GM08714 (cell line): Measurements from ENCODE around the gene PROCA1.

Experiments used
- H3K4me3 ChIP-seq: fragments of 200-500 bp; sonication (Bioruptor generic); 2 replicates; pipeline ENCODE4 v1.5.1; 2014; ENCODE audit warnings: mild to moderate bottlenecking, low read length, inconsistent platforms
- ZNF274 ChIP-seq: IDR thresholded peaks from 2 replicates; pipeline ENCODE4 v1.6.1; 2012; ENCODE audit warnings: mild to moderate bottlenecking, low read depth, low read length

The PROCA1 gene

GRCh38 chr17:28712705-28713415 is 1.2 kb upstream of the PROCA1 start:
- no peak for TF ChIP-seq ZNF274
- no peak overlapping the region for H3K4me3 ChIP-seq

GRCh38 chr17:28712032-28712704 is 480 bp upstream of the PROCA1 start:
- no peak for TF ChIP-seq ZNF274
- H3K4me3 ChIP-seq: peak overlapping the region; percentile 57; the same call in 1 of the 2 replicates

- no peak for TF ChIP-seq ZNF274
- H3K4me3 ChIP-seq: peak overlapping the region; percentile 69
Measured at GRCh38 chr17:28710861-28711722, 596 bp downstream of the PROCA1 start.

GRCh38 chr17:28707339-28707720 is 4.4 kb downstream of the PROCA1 start:
- no peak for TF ChIP-seq ZNF274
- H3K4me3 ChIP-seq: no peak overlapping the region

GRCh38 chr17:28706471-28707338 is 5.0 kb downstream of the PROCA1 start:
- TF ChIP-seq ZNF274: no peak

GRCh38 chr17:28705728-28706334 is 5.9 kb downstream of the PROCA1 start:
- no peak overlapping the region for H3K4me3 ChIP-seq
- TF ChIP-seq ZNF274: no peak

More at GRCh38 chr17:28706471-28707338, 5.0 kb downstream of the PROCA1 start:
- H3K4me3 ChIP-seq: no peak overlapping the region

GRCh38 chr17:28705074-28705659 is 6.5 kb downstream of the PROCA1 start:
- H3K4me3 ChIP-seq: no peak overlapping the region
- TF ChIP-seq ZNF274: no peak

- no peak for TF ChIP-seq ZNF274
- H3K4me3 ChIP-seq: no peak overlapping the region
Measured at GRCh38 chr17:28704219-28704858, 7.3 kb downstream of the PROCA1 start.

GRCh38 chr17:28703552-28704218 is 8.0 kb downstream of the PROCA1 start:
- no peak overlapping the region for H3K4me3 ChIP-seq
- no peak for TF ChIP-seq ZNF274

GRCh38 chr17:28702752-28703150 is 8.9 kb downstream of the PROCA1 start:
- H3K4me3 ChIP-seq: no peak overlapping the region
- no peak for TF ChIP-seq ZNF274

- H3K4me3 ChIP-seq: no peak overlapping the region
- no peak for TF ChIP-seq ZNF274
Measured at GRCh38 chr17:28702026-28702751, 9.5 kb downstream of the PROCA1 start.
